ENCODE data around the gene SLC28A1.
A peak's percentile ranks its signal among the peaks of the same experiment; 100 is the strongest.

SLC28A1 gene, protein sequence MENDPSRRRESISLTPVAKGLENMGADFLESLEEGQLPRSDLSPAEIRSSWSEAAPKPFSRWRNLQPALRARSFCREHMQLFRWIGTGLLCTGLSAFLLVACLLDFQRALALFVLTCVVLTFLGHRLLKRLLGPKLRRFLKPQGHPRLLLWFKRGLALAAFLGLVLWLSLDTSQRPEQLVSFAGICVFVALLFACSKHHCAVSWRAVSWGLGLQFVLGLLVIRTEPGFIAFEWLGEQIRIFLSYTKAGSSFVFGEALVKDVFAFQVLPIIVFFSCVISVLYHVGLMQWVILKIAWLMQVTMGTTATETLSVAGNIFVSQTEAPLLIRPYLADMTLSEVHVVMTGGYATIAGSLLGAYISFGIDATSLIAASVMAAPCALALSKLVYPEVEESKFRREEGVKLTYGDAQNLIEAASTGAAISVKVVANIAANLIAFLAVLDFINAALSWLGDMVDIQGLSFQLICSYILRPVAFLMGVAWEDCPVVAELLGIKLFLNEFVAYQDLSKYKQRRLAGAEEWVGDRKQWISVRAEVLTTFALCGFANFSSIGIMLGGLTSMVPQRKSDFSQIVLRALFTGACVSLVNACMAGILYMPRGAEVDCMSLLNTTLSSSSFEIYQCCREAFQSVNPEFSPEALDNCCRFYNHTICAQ

GRCh38 chr15:84883916-84884781 is at the start of gene SLC28A1:
Gene SLC28A1, plus strand, starts transcription at chr15:84884662. Its CDS starts 3,099 bp downstream, at chr15:84887761.
- no peak for DNase-seq

DNA sequence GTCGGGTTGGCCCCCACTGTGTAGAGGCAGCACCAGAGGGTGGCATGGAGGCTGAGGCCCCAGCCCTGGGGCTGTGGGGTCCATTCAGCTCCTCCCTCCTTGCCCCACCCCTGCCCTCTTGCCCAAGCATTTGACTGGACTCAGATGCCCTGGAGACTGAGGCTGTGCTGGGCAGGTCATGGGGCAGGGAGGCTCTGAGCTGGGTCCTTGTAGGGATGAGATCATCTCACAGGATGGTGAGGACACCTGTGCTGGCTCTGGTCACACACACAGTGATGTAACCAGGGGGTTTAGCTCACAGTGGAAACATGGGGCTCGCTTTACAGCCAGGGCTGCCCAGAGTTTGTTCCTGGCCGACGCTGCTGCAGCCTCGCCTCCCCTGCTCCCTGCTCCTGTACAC is 49.5 kb upstream of the SLC28A1 start:
- DNase-seq, result no peak

GRCh38 chr15:84835661-84836337 is 48.7 kb upstream of the SLC28A1 start:
- no peak for DNase-seq

DNA sequence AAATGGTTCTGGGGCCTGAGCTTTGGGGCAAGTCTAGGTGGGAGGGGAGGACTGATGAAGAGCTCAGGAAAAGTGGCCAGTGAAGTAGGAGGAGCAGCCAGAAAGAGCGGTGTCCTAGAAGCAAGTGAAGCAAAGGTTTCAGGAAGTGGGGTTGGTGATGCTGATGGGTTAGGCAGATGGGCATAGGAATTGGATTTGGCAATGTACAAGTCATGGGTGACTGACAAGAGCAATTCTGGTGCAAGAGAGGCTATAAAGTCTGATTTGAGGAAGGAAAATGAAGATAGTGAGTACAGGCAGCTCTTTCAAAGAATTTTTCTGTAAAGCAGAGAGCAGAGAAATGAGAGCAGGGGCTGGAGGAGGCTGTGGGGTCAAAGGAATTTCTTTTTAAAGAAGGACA is 47.6 kb upstream of the SLC28A1 start:
- no peak for DNase-seq

DNA sequence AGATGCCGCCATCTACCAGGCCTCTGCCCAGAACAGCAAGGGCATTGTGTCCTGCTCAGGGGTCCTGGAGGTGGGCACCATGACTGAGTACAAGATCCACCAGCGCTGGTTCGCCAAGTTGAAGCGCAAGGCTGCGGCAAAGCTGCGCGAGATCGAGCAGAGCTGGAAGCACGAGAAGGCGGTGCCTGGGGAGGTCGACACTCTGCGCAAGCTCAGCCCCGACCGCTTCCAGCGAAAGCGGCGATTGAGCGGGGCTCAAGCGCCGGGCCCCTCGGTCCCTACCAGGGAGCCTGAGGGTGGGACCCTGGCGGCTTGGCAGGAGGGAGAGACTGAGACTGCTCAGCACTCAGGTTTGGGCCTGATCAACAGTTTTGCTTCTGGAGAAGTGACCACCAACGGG is 44.7 kb upstream of the SLC28A1 start:
- DNase-seq, result no peak

DNA sequence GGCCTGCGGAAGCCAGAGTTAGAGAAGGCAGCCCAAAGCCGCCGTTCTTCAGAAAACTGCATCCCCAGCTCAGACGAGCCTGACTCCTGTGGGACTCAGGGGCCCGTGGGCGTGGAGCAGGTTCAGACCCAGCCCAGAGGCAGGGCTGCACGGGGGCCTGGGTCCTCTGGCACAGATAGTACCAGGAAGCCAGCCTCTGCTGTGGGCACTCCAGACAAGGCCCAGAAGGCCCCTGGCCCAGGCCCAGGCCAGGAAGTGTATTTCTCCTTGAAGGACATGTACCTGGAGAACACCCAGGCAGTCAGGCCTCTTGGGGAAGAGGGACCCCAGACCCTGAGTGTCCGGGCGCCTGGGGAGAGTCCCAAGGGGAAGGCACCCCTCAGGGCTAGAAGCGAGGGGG is 44.2 kb upstream of the SLC28A1 start:
- DNase-seq, result no peak

- DNase-seq, result no peak
Observed at GRCh38 chr15:84840741-84841429, 43.6 kb upstream of the SLC28A1 start.

- DNase-seq, result no peak
Observed at GRCh38 chr15:84842781-84843180, 41.7 kb upstream of the SLC28A1 start.

- no peak for DNase-seq
Observed at GRCh38 chr15:84844964-84845363, 39.5 kb upstream of the SLC28A1 start.

GRCh38 chr15:84845631-84846030 is 38.8 kb upstream of the SLC28A1 start:
- DNase-seq, result peak; percentile 36

DNA sequence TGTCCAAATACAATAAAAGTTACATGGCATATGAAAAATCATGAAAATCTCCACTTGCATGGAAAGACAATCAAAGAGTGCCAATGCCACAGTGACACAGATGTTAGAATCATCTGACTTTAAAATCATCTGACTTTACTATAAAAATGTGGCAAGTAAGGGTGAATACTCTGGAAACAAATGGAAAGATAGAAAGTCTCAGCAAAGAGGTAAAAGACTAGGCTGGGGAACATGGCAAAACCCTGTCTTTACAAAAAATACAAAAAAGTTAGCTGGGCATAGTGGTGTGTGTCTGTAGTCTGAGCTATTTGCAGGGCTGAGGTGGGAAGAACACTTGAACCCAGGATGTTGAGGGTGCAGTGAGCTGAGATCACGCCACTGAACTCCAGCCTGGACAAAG is 38.2 kb upstream of the SLC28A1 start:
- no peak for DNase-seq

GRCh38 chr15:84847382-84847781 is 37.1 kb upstream of the SLC28A1 start:
- DNase-seq, result no peak

- no peak for DNase-seq
Observed at GRCh38 chr15:84852212-84852611, 32.2 kb upstream of the SLC28A1 start.

DNA sequence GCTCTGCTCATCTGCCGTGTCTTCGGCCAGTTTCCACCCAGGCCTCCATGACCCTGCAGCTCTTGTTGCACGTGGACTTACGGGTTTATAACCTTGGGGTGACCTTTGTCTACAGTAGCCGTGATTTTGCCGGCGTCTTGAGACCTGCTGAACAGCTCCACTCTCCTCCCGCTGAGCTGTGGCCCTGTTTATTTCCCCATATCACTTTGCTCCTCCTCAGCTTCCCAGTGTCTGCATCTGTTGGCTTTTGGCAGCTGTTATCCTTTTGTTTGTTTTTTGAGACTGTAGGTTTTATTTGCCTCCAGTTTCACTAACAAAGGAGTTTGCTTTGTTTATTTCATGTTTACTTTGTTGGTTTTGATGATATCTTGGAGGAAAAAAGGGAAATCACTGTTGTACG is 29.3 kb upstream of the SLC28A1 start:
- no peak for DNase-seq

- no peak for DNase-seq
Observed at GRCh38 chr15:84855765-84856164, 28.7 kb upstream of the SLC28A1 start.

DNA sequence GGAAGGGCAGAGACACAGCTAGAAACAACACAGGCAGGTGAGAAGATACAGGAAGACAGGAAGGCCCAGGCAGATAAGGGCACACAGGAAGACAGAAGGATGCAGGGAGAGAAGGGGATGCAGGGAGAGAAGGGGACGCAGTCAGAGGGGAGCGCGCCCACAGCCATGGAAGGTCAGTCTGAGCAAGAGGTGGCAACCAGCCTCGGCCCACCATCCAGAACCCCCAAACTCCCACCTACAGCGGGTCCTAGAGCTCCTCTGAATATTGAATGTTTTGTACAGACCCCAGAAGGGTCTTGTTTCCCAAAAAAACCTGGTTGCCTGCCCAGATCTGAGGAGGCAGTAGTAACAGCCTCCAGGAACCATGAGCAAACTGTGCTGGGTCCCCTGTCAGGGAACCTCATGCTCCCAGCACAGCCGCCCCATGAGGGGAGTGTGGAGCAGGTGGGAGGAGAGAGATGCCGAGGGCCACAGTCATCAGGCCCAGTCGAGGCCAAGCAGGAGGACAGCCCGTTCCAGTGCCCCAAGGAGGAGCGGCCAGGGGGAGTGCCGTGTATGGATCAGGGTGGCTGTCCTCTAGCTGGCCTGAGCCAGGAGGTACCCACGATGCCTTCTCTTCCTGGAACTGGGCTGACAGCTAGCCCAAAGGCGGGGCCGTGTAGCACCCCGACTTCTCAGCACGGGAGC is 27.6 kb upstream of the SLC28A1 start:
- no peak for DNase-seq

DNA sequence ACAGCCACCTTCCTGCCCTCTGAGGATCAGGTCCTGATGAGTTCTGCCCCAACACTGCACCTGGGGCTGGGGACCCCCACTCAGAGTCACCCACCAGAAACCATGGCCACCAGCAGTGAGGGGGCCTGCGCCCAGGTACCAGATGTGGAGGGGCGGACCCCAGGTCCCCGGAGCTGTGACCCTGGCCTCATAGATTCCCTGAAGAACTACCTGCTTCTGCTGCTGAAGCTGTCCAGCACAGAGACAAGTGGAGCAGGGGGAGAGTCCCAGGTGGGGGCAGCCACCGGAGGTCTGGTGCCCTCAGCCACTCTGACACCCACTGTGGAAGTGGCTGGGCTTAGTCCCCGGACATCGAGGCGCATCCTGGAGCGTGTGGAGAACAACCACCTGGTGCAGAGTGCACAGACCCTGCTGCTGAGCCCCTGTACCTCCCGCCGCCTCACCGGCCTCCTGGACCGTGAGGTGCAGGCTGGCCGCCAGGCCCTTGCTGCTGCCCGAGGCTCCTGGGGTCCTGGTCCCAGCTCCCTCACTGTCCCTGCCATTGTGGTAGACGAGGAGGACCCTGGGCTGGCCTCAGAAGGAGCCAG is 27.0 kb upstream of the SLC28A1 start:
- no peak for DNase-seq

DNA sequence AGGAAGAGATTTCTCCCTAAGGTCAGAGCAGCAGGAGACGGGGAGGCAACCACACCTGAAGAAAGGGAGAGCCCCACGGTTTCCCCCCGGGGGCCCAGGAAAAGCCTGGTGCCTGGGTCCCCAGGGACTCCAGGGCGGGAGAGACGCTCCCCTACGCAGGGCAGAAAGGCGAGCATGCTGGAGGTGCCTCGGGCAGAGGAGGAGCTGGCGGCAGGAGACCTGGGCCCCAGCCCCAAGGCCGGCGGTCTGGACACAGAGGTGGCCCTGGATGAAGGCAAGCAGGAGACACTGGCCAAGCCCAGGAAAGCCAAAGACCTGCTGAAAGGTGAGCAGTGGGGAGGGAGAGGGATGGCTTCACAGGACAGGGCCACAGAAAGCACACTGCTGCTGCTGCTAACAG is 26.2 kb upstream of the SLC28A1 start:
- DNase-seq, result no peak

- DNase-seq, result no peak
Observed at GRCh38 chr15:84859144-84859543, 25.3 kb upstream of the SLC28A1 start.

GRCh38 chr15:84859651-84860050 is 24.8 kb upstream of the SLC28A1 start:
- DNase-seq, result no peak

DNA sequence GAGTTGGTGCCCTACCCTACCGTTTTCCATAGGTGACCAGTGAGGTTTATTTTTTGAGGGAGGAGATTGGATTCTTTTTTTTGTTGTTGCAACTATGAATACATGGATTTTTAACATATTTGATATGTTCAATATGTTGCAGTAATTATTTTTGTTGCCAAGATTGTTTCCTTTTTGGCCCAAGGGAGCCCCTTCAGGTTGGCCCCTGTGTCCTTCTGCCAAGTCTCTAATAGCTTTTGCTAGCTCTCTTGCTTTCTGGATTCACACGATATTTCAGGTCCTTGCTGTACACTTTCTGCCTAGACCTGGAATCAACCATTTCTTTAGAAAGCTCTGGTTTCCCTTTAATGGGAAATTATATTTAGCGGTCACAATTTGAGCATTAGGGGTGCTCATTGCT is 22.7 kb upstream of the SLC28A1 start:
- DNase-seq, result no peak

All from CD4-positive, alpha-beta T cell treated with Interleukin-21 for 1 hour (primary cell).